Hematopoietic multipotent progenitor cell treated with erythropoietin and hydrocortisone succinate and interleukin-3 and kit ligand, for 15 days (in vitro differentiated cells): ENCODE data around the gene RUNX3.
"Not testable (repeated sequence)": the region's sequence is repeated elsewhere in the genome, so short reads cannot be mapped to it uniquely, and the experiment has no call there.

Source experiments
- DNase-seq: peaks from one replicate; pipeline ENCODE4 v3.0.0-alpha.2; 2015; ENCODE audit warnings: low spot score

RUNX3 gene

DNA sequence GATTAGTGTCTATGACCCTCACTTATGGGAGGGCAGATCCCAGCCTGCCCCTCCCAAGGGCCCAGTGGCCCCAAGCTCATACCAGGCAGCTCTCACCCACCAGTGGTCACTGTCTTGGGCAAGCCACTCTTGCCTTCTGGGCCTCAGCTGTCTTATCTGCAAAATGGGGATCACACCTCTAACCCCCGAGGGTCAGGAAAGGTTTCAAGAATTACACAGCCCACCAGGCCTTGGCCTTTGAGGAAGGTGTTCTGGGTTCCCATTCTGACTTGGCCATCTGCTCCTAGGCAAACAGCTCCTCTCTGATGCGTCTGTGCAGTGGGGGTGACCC is 16.8 kb downstream of the RUNX3 start:
- DNase-seq: no peak

DNA sequence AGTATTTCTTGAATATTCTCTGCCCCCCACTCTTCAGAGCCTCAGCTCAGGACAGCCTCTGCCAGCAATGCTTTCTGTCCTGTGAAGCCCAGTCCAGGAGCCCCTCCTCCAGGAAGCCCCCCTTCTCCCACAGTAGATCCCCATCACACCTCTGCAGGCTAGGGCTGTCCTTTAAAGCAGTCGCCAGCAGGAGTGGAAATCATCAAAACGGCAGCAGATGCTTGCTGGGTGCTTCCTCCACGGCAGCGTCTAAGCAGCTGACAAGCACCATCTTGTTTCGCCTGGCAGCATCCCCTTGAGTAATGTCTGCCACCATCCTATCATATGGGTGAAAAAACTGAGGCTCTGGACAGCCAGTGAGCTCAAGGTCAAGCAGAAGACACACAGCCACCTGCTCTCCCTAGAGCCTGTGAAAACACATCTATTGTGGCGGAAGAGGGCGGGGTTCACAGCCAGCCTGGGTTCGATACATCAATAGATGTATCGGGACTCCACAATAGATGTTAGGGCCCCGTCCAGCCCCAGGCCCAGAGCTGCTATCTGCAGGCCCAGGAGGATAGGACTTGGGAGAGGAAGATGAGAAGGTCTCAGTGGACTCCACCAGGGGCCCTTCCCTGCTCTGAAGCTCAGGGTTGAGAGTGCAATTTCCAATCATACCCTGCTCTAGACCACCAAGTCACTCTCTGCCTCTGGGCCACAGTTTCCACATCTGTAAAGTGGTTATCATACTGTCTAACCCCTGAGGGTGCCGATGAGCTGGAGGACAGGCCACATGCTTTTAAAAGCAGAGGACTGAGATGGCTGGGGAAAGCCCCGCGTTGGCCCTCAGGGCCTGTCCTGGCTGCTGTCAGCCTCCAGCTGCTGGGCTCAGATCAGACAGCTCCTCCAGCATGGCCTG is 17.5 kb downstream of the RUNX3 start:
- no peak for DNase-seq

DNA sequence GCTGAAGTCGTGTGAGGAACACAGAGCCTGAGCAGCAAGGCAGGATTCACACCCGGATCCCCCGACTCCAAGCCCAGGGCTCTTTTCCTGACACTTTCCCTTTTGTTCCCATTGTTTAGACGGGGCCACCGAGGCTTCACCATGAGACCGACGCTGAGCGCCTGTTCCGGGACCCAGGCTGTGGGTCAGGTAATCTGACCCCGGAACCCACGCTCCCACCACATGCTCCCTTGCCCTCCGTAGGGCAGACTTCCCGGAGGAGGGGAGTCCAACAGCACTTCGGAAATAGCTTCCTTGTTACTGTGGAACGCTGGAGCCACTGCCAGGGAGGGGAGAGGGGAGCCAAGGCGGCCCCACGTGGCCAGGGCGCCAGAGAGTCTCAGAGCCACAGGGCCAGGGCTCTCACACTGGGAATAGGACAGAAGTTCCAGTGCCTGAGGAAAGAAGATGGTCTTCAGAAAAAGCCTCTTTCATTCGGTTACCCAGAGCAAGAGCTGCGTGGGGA is 18.4 kb downstream of the RUNX3 start:
- no peak for DNase-seq

DNA sequence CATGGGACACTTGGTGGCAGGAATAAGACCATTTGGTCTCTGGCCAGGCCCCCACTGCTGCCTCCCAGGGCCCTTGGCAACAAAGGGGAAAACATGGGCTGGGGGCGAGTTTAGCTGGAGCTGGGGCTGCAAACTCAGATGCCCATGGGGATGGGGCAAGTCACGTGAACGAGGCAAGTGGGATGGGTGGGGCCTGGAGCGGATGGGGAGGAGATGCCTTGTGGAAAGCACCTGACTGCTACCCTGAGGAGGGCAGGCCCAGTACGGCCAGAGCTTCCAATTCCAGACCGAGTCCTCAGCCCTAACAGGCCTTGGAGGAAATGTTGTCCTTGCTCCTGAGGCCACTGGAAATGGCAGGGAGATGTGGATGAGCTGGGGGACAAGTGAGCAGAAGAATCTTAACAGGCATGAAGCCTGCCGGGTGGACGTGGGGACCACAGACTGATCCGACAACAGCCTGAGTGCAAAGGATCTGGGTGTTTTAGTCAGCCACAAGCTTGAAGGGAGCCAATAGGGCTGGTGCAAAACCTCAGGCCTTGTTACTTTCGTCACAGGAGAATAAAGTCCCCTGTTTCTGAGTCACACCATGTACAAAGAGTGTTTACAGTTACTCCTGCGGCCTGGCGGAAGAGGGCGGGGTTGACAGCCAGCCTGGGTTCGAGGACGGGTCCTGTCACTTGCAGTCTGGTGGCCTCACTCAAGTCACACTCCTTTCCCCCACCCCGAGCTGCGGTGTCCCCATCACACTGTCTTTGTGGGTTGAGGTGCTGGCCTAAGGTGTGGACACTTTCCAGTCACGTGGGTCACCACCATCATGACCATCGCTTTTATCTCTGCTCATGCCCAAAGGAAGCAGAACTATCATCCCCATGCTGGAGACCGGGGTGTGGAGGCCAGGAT is 19.1 kb downstream of the RUNX3 start:
- no peak for DNase-seq

DNA sequence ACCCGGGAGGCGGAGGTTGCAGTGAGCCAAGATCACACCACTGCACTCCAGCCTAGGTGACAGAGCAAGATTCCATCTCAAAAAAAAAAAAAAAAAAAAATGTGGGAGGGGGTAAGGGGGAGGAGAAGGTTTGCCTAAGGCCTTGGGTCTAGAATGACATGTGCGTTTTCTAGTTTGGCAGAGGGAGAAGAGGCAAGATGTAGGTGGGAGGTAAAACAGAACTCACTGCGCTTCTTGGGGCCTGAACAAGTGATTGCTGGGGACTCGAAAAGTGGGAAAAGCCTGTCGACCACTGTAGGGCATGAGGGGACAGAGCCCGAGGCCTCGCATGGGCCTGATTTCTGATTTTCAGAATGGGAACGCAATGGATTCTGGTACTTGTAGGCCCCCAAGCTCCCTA is 19.9 kb downstream of the RUNX3 start:
- DNase-seq: no peak

DNA sequence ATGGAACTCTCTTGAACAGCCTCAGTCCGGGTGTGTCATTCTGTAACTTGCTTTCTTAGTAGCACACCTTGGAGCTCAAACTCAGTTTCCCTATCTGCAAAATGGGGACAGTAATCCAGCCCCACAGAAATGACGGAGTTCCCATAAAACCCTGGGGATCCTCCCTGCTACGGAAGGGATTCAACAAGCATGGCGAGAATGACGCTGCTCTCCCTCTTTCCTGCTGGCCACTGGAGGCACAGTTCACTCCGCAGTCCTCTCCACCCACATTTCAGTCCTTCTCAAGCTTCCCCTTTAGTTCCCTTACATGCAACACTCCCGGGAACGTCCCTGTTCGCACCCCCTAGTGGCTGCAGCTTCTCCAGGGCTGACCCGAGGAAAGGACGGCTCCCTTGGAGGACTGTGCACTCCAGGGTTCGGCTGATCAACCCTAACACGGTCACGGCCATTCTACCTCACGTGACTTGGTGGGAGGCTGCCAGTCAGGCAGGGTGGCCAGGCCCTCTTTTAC is 20.6 kb downstream of the RUNX3 start:
- DNase-seq: no peak

DNA sequence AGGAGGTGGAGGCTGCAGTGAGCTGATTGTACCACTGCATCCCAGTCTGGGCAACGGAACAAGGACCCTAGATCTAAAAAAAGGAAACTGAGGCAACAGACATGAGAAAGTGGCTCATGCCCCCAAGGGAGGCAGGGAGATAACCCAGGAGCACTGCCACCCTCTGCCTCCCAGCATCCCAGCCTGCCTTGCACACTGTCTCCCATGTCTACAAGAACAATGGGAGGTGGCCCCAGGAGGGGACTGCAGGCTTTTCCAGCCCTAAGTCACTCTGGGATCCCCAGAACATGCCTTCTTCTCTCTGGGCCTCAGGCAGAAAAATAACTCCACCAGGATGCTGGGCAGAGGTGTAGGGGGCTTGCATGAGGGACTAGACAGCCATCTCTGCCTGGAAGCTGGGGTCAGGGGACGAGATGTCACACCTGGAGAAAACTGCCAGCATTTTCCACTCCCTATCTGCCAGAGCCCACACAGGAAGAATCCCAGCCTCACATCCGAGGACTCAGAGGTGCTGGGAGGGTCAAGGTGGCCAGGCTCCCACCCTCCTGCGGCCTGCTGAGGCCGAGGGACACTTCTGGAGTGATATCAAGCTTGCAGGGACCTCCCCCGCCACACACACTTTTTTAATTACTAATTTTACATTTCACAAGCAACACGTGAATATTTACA is 21.4 kb downstream of the RUNX3 start:
- DNase-seq: no peak

DNA sequence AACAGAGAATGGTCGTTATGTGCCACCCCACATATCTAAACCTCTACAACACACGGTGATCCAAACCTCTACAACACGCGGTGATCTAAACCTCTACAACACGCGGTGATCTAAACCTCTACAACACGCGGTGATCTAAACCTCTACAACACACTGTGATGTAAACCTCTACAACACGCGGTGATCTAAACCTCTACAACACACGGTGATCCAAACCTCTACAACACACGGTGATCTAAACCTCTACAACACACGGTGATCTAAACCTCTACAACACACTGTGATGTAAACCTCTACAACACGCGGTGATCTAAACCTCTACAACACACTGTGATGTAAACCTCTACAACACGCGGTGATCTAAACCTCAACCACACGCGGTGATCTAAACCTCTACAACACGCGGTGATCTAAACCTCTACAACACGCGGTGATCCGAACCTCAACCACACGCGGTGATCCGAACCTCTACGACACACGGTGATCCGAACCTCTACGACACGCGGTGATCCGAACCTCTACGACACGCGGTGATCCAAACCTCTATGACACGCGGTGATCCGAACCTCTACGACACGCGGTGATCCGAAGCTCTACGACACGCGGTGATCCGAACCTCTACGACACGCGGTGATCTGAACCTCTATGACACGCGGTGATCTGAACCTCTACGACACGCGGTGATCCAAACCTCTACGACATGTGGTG is 22.3 kb downstream of the RUNX3 start:
- DNase-seq: not testable (repeated sequence)

DNA sequence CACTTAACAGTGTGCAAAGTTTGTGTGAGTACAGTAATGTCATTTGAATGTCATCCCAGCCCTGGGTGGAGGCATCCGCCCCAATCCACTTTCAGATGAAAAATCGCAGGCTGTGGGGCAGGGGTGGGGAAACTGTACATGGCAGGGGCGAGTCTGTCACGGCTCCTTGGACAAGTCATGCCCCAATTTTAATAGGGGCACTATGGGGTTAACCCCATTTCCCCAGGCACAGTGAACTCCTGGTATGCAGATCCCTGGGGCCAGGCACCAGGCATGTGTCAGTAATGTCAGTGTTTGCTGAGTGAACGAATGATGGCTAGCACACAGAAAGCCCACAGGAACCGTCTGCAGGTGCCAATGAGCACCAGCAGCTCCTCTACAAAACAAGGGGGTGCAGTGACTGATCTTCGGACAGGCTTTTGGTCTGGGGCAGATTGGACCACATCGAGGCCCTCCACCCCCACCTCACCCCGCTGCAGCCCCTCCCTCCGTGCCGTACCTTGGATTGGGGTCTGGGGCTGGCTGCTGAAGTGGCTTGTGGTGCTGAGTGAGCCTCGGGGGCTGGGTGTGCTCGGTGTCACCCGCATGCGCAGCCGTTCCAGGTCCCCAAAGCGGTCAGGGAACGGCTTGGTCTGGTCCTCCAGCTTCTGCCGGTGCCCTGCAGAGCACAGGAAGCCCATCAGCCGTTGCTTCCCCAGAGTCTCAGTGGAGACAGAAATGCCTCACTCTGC is 23.2 kb downstream of the RUNX3 start:
- no peak for DNase-seq

DNA sequence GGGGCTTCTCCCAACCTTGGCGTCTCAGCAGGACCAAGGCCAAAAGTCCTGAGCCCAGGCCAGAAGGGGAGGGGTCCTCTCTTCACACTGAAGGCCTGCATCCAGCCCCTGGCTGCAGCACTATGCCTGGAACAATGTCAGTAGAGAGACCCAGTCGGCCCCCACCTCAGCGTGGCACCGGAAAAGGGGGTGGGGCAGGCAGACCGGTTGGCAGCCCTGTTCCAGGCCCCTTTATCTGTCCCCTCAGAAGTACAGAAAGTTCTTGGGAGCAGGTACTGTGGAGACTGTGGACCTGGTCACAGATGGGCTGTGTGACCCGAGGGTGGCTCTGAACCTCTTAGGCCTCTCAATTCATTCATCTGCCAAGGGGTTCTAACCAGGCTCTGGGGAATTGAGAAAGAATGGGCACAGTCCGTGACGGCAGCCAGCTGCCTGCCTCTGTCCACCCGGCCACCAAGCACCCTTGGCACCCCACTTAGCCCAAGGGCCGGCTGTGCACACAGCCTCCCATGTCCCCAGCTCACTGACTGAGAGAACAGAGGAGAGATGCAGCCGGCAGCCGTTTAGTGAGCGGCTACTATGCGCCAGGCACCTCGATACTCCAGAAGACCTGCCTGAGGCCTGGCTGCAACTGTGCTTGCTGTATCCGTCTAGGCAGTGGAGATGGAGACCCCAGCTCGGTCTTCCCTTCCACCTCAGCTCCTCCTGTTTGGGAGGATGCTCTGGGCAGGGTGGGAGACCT is 23.9 kb downstream of the RUNX3 start:
- DNase-seq: no peak

DNA sequence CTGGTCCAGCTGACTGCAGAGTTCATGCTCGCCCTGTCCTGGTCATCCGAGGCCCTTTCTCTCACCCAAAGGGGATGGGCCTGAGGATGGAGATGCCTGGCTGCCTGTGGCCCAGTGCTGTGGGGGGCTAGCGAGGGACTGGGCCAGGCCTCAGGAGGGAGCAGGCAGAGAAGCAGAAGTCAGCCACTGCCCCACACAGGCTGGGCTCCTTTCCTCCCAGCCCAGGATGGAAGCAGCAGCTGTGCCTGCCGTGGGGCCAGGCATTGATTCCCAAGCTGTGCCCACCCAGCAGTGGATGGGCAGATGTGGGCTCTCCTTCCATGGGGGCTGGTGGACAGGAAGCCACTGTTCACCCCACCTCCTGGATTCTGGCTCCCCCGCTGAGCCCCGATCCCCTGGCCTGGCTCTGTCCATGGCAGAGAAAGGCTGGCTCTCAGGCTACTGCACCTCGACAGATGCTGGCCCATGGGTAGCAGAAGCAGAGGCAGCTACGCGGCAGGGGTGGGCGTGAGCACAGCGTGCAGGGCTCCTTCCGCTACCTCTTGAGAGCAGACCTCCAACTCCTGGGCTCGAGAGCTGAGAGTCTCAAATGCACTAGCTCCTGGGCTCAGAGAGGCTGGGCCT is 24.6 kb downstream of the RUNX3 start:
- DNase-seq: no peak

DNA sequence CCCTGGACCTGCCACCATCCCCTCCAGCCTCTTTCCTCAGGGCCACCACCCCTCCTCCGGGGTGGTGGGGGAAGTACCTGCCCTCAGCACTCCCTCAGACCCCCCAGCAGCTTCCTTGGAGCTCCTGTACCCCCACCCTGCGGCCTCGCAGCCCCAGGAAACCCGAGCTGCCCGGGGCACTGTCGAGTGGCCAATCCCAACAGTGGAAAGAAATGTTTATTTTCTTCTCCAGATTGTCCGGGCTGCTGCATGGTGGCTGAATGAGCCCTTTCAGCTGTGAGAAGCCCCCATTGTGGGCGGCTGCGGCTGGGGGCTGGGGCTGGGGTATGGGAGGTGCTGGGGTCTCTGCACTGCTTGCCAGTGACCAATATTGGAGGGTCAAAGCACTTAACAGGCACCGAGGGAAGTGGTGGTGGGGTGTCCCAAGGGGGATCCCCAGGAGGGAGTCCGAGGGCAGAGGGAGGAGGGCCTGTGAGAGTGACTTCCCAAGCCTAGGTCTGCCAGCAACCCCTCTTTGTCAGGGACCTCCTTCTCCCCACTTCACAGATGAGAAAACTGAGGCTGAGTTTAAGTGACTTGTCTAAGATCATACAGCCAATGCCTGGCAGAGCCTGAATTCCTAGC is 25.2 kb downstream of the RUNX3 start:
- no peak for DNase-seq

DNA sequence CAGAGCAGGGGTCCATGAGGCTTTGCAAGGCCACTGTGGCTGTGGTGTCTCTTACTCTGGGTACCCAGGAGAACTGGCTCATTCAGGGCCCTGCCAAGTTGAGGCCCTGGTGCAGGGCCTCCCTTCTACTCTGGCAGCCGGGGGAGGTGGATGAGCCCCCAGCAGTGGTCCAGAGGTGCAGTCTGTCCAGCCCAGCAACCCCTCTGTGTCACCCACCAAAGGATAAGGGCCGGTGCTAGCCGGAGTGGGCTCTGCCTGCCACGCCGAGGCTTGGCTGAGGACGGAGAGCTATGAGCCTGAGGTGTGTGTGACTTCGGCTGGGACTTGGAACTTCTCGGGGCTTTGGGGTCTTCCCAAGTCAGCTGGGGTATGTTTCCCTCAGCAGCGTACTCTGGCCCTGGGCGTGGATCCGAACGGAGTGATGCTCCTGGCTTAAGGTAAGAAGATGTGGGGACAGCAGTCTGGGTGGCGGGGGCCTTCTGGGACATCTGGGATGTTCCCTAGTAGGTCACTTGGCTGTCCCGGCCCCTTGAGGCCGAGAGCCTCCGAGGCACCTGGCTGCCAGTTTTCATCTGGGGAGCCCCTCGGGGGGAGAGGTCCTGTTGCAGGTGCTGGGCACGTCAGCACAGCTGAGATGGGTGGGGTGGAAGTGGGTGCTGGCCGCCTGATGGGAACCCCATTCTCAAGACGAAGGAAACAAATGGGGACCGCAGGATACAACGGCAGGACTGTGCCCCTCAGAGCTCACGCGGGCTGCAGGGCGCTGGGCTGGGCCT is 25.9 kb downstream of the RUNX3 start:
- no peak for DNase-seq

DNA sequence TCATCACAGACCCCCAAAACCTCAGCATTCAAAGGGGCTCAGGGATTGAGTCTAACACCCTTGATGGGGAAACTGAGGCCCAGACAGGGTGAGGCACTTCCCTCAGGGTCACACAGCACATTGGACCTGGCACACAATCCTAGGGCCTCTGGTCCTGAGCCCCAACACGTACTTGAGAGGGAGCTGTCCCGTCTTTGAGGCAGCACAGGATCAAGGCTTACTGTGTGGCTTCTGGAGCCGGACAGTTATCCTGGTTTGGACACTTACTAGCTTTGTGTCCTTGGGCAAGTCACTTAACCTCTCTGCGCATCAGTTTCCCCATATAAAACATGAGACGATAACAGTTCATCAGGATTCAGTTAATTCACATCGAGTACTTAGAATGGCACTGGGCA is 26.5 kb downstream of the RUNX3 start:
- no peak for DNase-seq

DNA sequence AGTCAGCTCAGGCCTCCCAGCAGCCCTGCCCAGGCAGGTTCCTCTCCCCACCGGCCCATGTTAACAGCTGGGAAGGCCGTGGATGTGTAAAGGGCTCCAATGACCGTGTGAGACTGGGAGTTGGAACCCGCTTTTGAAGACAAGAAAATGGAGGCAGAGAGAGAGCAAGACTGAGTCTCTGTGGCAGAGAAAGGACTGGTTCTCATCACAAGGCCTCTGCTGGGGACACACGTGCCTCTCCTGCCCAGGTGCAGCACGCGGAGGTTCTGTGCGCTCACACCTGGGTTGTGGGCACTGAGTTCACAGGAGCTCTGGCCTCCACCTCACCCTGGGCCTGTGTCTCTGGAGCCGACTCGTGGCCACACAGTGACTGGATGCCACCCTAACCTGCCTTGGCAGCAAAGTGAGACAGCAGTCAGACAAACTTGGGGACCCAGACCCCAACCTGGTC is 27.0 kb downstream of the RUNX3 start:
- no peak for DNase-seq

DNA sequence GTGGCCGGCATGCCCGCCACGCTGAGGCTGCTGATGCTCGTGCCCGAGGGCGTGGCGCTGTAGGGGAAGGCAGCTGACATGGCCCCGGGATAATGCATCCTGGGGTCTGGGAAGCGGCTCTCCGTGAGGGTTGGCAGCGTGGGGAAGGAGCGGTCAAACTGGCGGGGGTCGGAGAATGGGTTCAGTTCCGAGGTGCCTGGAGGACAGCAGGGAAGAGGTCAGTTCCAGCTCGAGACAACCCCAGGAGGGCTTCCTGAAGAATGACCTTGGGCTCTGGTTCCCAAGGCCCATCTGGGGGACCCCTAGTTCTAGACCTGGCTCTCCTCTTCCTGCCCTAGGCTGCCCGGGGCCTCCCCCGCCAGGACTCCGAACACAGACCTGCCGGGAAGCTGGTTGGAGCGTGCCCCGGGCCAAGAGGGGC is 27.6 kb downstream of the RUNX3 start:
- DNase-seq: no peak

DNA sequence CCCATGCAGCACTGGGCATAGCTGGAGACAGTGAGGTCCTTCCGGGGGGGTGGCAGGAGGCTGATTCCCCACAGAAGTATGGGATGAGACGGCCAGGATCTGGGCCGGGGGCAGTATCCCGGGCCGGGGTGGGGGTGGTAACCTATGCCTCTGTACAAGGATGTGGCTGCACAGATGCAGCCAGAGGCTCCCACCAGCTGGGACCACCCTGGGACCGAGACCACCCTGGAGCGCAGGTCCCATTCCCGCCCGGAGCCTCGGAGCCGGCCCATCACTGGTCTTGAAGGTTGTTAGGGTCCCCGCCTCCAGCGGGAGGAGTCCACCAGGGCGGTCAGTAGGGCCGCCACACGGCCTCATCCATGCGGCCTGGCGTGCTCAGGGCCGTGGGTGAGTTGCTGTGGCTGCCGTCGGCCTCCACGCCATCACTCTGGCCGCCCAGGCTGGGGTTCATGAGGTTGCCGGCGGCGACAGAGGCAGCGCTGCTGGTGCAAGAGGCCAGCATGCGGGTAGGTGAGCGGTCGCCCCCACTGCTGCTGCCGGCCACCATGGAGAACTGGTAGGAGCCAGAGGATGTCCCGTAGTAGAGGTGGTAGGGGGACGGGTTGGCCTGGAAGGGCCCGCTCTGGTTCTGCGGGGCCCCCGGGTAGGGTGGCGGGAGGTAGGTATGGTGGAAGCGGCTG is 28.1 kb downstream of the RUNX3 start:
- DNase-seq: no peak
